Erythroblast (primary cell): ENCODE results near the gene DHRS2.
"Not testable (repeated sequence)": the region's sequence is repeated elsewhere in the genome, so short reads cannot be mapped to it uniquely, and the experiment has no call there.

ENCODE experiments used
- DNase-seq, 2 experiments: peaks; one replicate each; lab custom pipeline; 2025; lab: John Stamatoyannopoulos, UW
- GATA1 ChIP-seq: IDR thresholded peaks from 2 replicates; pipeline ENCODE4 v1.6.1; 2011; ENCODE audit warnings: low read depth, mild to moderate bottlenecking, control low read depth, low read length, moderate library complexity
- POLR2A ChIP-seq: IDR thresholded peaks from 2 replicates; pipeline ENCODE4 v1.6.1; 2011; ENCODE audit warnings: mild to moderate bottlenecking, low read length

Gene DHRS2

GRCh38 chr14:23605931-23606585 is 30.1 kb upstream of the DHRS2 start:
- no peak for TF ChIP-seq GATA1
- TF ChIP-seq POLR2A, result no peak
- no peak for DNase-seq

GRCh38 chr14:23608454-23608853 is 27.7 kb upstream of the DHRS2 start:
- no peak for TF ChIP-seq POLR2A
- no peak for TF ChIP-seq GATA1
- no peak for DNase-seq

GRCh38 chr14:23609001-23609400 is 27.2 kb upstream of the DHRS2 start:
- no peak for DNase-seq
- TF ChIP-seq POLR2A (no peak), GATA1 (no peak)

GRCh38 chr14:23609411-23610089 is 26.6 kb upstream of the DHRS2 start:
- DNase-seq, result not testable (repeated sequence)

- TF ChIP-seq GATA1 (no peak), POLR2A (no peak)
- DNase-seq, result no peak
Observed at GRCh38 chr14:23610090-23610814, 25.9 kb upstream of the DHRS2 start.

- TF ChIP-seq GATA1 (no peak), POLR2A (no peak)
- DNase-seq, result no peak
Observed at GRCh38 chr14:23610815-23611289, 25.3 kb upstream of the DHRS2 start.

- DNase-seq, result no peak
- TF ChIP-seq GATA1, result no peak
- TF ChIP-seq POLR2A, result no peak
Observed at GRCh38 chr14:23612354-23612732, 23.8 kb upstream of the DHRS2 start.

- TF ChIP-seq POLR2A (no peak), GATA1 (no peak)
- no peak for DNase-seq
Observed at GRCh38 chr14:23612802-23613201, 23.4 kb upstream of the DHRS2 start.

GRCh38 chr14:23613242-23614070 is 22.7 kb upstream of the DHRS2 start:
- DNase-seq, result no peak
- no peak for TF ChIP-seq POLR2A
- TF ChIP-seq GATA1, result no peak

GRCh38 chr14:23614395-23614828 is 21.8 kb upstream of the DHRS2 start:
- no peak for DNase-seq
- no peak for TF ChIP-seq POLR2A
- TF ChIP-seq GATA1, result no peak

- no peak for DNase-seq
- TF ChIP-seq GATA1, result no peak
- TF ChIP-seq POLR2A, result no peak
Observed at GRCh38 chr14:23615856-23616255, 20.3 kb upstream of the DHRS2 start.

GRCh38 chr14:23617539-23617938 is 18.6 kb upstream of the DHRS2 start:
- TF ChIP-seq GATA1 (no peak), POLR2A (no peak)
- no peak for DNase-seq

- TF ChIP-seq POLR2A (no peak), GATA1 (no peak)
- no peak for DNase-seq
Observed at GRCh38 chr14:23618415-23618988, 17.7 kb upstream of the DHRS2 start.
